CD4-positive, alpha-beta T cell (primary cell): ENCODE results near the gene F12. TPM values are rescaled to one million over a fixed set of nuclear protein-coding genes. Genes with fewer than 3 reads are reported as not detected.
"Not testable (repeated sequence)": the region's sequence is repeated elsewhere in the genome, so short reads cannot be mapped to it uniquely, and the experiment has no call there.

Experiments
- ATAC-seq: fragments of 200-7000 bp; cut with Tn5 transposase; one replicate; pipeline ENCODE4 v1.10.0; 2022; ENCODE audit warnings: mild to moderate bottlenecking; ENCODE audit not compliant: poor library complexity
- CTCF ChIA-PET: fragments of 350-600 bp; sonication (Branson Sonifier 250); formaldehyde crosslinking; loops from one replicate; lab custom pipeline; 2021; ENCODE audit warnings: antibody characterized with exemption, inconsistent platforms; lab: Charles Lee
- POLR2A ChIA-PET: fragments of 350-600 bp; sonication (Branson Sonifier 250); formaldehyde crosslinking; loops from one replicate; lab custom pipeline; 2021; ENCODE audit warnings: antibody characterized with exemption, inconsistent platforms; lab: Charles Lee
- DNase-seq, 14 experiments: peaks; one replicate each; pipeline ENCODE4 v3.0.0-alpha.2; 2013 to 2020; ENCODE audit warnings: mixed read lengths in 2 of 14
- H3K27ac ChIP-seq, 2 donors: one replicate each; pipeline versions ENCODE4 v1.5.1 to v1.7.0; 2013; ENCODE audit warnings: low read length in 2 of 2, low read depth in 1 of 2, mild to moderate bottlenecking in 1 of 2
- H3K27me3 ChIP-seq, 2 experiments: 1 replicate in 1 of 2; 2 replicates in 1 of 2; pipeline versions ENCODE4 v1.6.1 to v1.7.0; 2013; ENCODE audit warnings: low read length in 2 of 2, control low read depth in 1 of 2, mild to moderate bottlenecking in 1 of 2, moderate library complexity in 1 of 2; ENCODE audit not compliant: insufficient read depth in 2 of 2, control insufficient read depth in 1 of 2
- H3K36me3 ChIP-seq: one replicate; pipeline ENCODE4 v1.6.1; 2013; ENCODE audit warnings: low read length, control low read depth; ENCODE audit not compliant: insufficient read depth
- H3K4me1 ChIP-seq: one replicate; pipeline ENCODE4 v1.6.1; 2013; ENCODE audit warnings: low read length, control low read depth; ENCODE audit not compliant: insufficient read depth
- H3K4me3 ChIP-seq: one replicate; pipeline ENCODE4 v1.5.1; 2013; ENCODE audit warnings: mild to moderate bottlenecking, low read length, moderate library complexity
- H3K9me3 ChIP-seq, 2 experiments: 1 replicate in 1 of 2; 2 replicates in 1 of 2; pipeline versions ENCODE4 v1.6.1 to v1.7.0; 2013; ENCODE audit warnings: low read length in 2 of 2, mild to moderate bottlenecking in 2 of 2, control low read depth in 1 of 2, moderate library complexity in 1 of 2; ENCODE audit not compliant: control insufficient read depth in 1 of 2, insufficient read depth in 1 of 2
- H3K27ac Mint-ChIP-seq: one replicate; pipeline ENCODE4 v1.8.0; 2020; ENCODE audit warnings: mixed read lengths
- H3K27me3 Mint-ChIP-seq: one replicate; pipeline ENCODE4 v1.8.0; 2021; ENCODE audit warnings: mixed read lengths
- H3K36me3 Mint-ChIP-seq: one replicate; pipeline ENCODE4 v1.8.0; 2021; ENCODE audit warnings: low read depth, mixed read lengths
- H3K4me1 Mint-ChIP-seq: one replicate; pipeline ENCODE4 v1.8.0; 2021; ENCODE audit warnings: low read depth, mixed read lengths
- H3K4me3 Mint-ChIP-seq: one replicate; pipeline ENCODE4 v1.8.0; 2020; ENCODE audit warnings: mild to moderate bottlenecking, mixed read lengths
- H3K9me3 Mint-ChIP-seq: one replicate; pipeline ENCODE4 v1.8.0; 2020; ENCODE audit warnings: mixed read lengths
- CTCF ChIP-seq: fragments of 200-600 bp; IDR thresholded peaks from one replicate; pipeline ENCODE4 v1.8.0; 2022; ENCODE audit warnings: antibody characterized with exemption, mild to moderate bottlenecking
- intact Hi-C, 2 experiments: fragments of 100-400 bp; cut with DNase I in 1 of 2; cut with micrococcal nuclease in 1 of 2; formaldehyde crosslinking; loops; one replicate each; pipeline versions ENCODE4 v1.15.1 to v1.9.0; 2023 to 2025; cut with DNase I, micrococcal nuclease
- total RNA-seq, 174 experiments: library from RNA in 2 of 174; stranded (reverse) in 2 of 174; gene quantifications; one replicate each; pipeline ENCODE4 v1.2.3 and lab custom pipeline; 2021 to 2026

F12 gene
- total RNA-seq, 2 experiments from 2014 or later = 0.20 to 0.60 TPM

GRCh38 chr5:177421062-177421798, 11.9 kb upstream of the F12 start:
- Histone ChIP-seq H3K36me3 (no peaks in the 10 kb centered on the region), H3K27me3 (no peaks in the 10 kb centered on the region), H3K4me3 (no peak overlapping the region), H3K9me3 (no peaks in the 10 kb centered on the region), H3K4me1 (peaks cover 29% of the 10 kb centered on the region), H3K27ac (no peak overlapping the region)
- Mint-ChIP-seq H3K27ac (no peak overlapping the region), H3K9me3 (no peaks in the 10 kb centered on the region), H3K36me3 (peaks cover 3% of the 10 kb centered on the region), H3K4me3 (no peak overlapping the region), H3K4me1 (peaks cover 21% of the 10 kb centered on the region), H3K27me3 (no peaks in the 10 kb centered on the region)
- TF ChIP-seq CTCF = no peak
- ATAC-seq = no peak
- CTCF ChIA-PET = interaction anchor here (3.0 kb wide), 1 partner anchor 18 kb away, joined by 12 read pairs; no protein-coding TSS in a partner anchor
- POLR2A ChIA-PET = interaction anchor here (1.0 to 1.8 kb wide), 2 partner anchors 11 to 29 kb away, joined by 3 to 5 read pairs; no protein-coding TSS in a partner anchor
- DNase-seq = no peak
- intact Hi-C loops = loop anchor here in 1 of 2 experiments (1.0 kb wide), 1 partner anchor 11 kb away; no protein-coding TSS in a partner anchor

- ATAC-seq, H3K27me3 Mint-ChIP-seq, H3K9me3 Mint-ChIP-seq, H3K36me3 Mint-ChIP-seq, H3K36me3 ChIP-seq, H3K4me3 ChIP-seq, H3K4me3 Mint-ChIP-seq, DNase-seq, H3K27ac ChIP-seq, POLR2A ChIA-PET, H3K9me3 ChIP-seq, H3K27me3 ChIP-seq, intact Hi-C loops, H3K27ac Mint-ChIP-seq: not testable (repeated sequence)
- CTCF ChIA-PET = interaction anchor here (0.6 to 3.0 kb wide), 2 partner anchors 17 to 168 kb away, joined by 3 to 12 read pairs; no protein-coding TSS in a partner anchor
- H3K4me1 ChIP-seq = peaks cover 27% of the 10 kb centered on the region
- peaks cover 16% of the 10 kb centered on the region for H3K4me1 Mint-ChIP-seq
These were observed 11.1 kb upstream of the F12 start for GRCh38 chr5:177420472-177420871.

GRCh38 chr5:177419046-177419445, 9.7 kb upstream of the F12 start:
- ATAC-seq (no peak), DNase-seq (no peak)
- no peaks in the 10 kb centered on the region for H3K36me3 Mint-ChIP-seq
- H3K4me3 ChIP-seq = no peak overlapping the region
- no peaks in the 10 kb centered on the region for H3K9me3 ChIP-seq
- no peak overlapping the region for H3K27ac Mint-ChIP-seq
- TF ChIP-seq CTCF = no peak
- H3K36me3 ChIP-seq = no peaks in the 10 kb centered on the region
- intact Hi-C loops = no loop called here
- CTCF ChIA-PET = no interaction called here
- peaks cover 29% of the 10 kb centered on the region for H3K4me1 ChIP-seq
- no peak overlapping the region for H3K4me3 Mint-ChIP-seq
- H3K27me3 Mint-ChIP-seq = no peaks in the 10 kb centered on the region
- H3K27ac ChIP-seq = no peak overlapping the region
- no peaks in the 10 kb centered on the region for H3K27me3 ChIP-seq
- H3K4me1 Mint-ChIP-seq = peaks cover 17% of the 10 kb centered on the region
- POLR2A ChIA-PET = interaction anchor here (0.7 kb wide), 1 partner anchor 28 kb away, joined by 3 read pairs; no protein-coding TSS in a partner anchor
- H3K9me3 Mint-ChIP-seq = no peaks in the 10 kb centered on the region

- H3K9me3 ChIP-seq, H3K4me3 Mint-ChIP-seq, H3K27ac Mint-ChIP-seq, H3K36me3 Mint-ChIP-seq, H3K36me3 ChIP-seq, ATAC-seq, H3K27me3 Mint-ChIP-seq, intact Hi-C loops, H3K27me3 ChIP-seq, H3K27ac ChIP-seq, H3K4me3 ChIP-seq, DNase-seq, H3K9me3 Mint-ChIP-seq: not testable (repeated sequence)
- CTCF ChIA-PET = interaction anchor here (1.2 kb wide), 1 partner anchor 38 kb away, joined by 3 read pairs; no protein-coding TSS in a partner anchor
- H3K4me1 ChIP-seq = peaks cover 39% of the 10 kb centered on the region
- POLR2A ChIA-PET = interaction anchor here (1.2 kb wide), 1 partner anchor 13 kb away, joined by 3 read pairs; no protein-coding TSS in a partner anchor
- peaks cover 33% of the 10 kb centered on the region for H3K4me1 Mint-ChIP-seq
These were observed 7.7 kb upstream of the F12 start for GRCh38 chr5:177417081-177417480.
